Peyer's patch (tissue), 4 donors: ENCODE results near the gene OR56B1.

Source experiments
- POLR2A ChIP-seq, 2 donors: fragments of 450-650 bp; IDR thresholded peaks; one replicate each; pipeline ENCODE4 v1.5.1; 2017; ENCODE audit warnings: antibody characterized with exemption in 2 of 2, mild to moderate bottlenecking in 2 of 2, moderate library complexity in 2 of 2
- TF ChIP-seq, protein P1 (sequence below), 6 experiments: fragments of 450-650 bp in 4 of 6; fragments of 200-600 bp in 2 of 6; sonication (generic) in 1 of 6; IDR thresholded peaks; one replicate each; pipeline ENCODE4 v1.5.1; 2017 to 2019; ENCODE audit warnings: antibody characterized with exemption in 6 of 6, mild to moderate bottlenecking in 3 of 6, moderate library complexity in 1 of 6

DNA sequence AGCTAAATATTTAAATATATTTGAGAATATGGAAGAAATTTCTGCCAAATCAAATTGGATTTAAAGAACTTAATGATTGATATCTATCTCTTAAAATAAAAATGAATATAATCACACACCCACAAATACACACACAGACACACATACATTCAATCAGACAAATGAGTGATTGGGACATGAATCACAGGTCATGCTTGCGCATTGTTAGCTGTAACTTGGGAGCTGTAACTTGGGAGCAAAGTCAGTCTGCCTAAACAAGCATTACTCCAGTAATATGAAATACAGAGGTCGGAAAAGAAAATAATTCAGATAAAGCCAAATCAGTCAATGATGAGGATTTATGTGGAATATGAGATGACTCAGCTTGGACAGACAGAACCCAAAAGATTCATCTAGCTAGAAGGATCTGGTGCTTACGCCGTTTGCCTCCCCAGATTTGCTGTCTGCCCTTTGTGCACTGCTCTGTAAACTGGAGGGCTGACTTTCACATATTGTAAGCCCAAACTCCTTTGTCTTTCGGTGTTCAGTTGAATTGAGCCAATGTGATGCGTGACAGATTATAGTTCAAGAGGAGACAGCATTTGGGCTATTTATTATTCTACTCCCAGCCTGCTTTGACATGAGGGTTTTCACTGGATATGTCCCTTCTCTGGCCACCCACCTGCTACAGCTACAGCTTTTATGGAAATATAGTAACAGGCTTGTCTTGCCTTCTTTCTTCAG is 1.6 kb downstream of the OR56B1 start:
- TF ChIP-seq, protein P1, sequence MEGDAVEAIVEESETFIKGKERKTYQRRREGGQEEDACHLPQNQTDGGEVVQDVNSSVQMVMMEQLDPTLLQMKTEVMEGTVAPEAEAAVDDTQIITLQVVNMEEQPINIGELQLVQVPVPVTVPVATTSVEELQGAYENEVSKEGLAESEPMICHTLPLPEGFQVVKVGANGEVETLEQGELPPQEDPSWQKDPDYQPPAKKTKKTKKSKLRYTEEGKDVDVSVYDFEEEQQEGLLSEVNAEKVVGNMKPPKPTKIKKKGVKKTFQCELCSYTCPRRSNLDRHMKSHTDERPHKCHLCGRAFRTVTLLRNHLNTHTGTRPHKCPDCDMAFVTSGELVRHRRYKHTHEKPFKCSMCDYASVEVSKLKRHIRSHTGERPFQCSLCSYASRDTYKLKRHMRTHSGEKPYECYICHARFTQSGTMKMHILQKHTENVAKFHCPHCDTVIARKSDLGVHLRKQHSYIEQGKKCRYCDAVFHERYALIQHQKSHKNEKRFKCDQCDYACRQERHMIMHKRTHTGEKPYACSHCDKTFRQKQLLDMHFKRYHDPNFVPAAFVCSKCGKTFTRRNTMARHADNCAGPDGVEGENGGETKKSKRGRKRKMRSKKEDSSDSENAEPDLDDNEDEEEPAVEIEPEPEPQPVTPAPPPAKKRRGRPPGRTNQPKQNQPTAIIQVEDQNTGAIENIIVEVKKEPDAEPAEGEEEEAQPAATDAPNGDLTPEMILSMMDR (IDR thresholded peaks at IDR 0.05): no peak
- no peak for TF ChIP-seq POLR2A (IDR thresholded peaks at IDR 0.05)
